Thymus (tissue), 11 donors: ENCODE data around the gene UCN3. TPM values are rescaled to one million over a fixed set of nuclear protein-coding genes. Genes with fewer than 3 reads are reported as not detected.

Source experiments
- DNase-seq, 9 donors: peaks; one replicate each; pipeline ENCODE4 v3.0.0-alpha.2; 2013; ENCODE audit warnings: low spot score in 9 of 9, low read depth in 6 of 9, missing footprints in 1 of 9
- H3K27ac ChIP-seq, 2 donors: one replicate each; pipeline ENCODE4 v1.5.1; 2013; ENCODE audit warnings: control low read depth in 1 of 2, low read depth in 1 of 2, low read length in 1 of 2, mild to moderate bottlenecking in 1 of 2, moderate library complexity in 1 of 2
- H3K27me3 ChIP-seq, 2 donors: one replicate each; pipeline ENCODE4 v1.5.1; 2013; ENCODE audit warnings: low read length in 1 of 2; ENCODE audit not compliant: control insufficient read depth in 2 of 2, insufficient read depth in 1 of 2
- H3K36me3 ChIP-seq, 2 donors: one replicate each; pipeline ENCODE4 v1.5.1; 2013; ENCODE audit warnings: low read length in 1 of 2, mild to moderate bottlenecking in 1 of 2, moderate library complexity in 1 of 2; ENCODE audit not compliant: control insufficient read depth in 2 of 2, insufficient read depth in 2 of 2
- H3K4me1 ChIP-seq, 2 donors: one replicate each; pipeline ENCODE4 v1.5.1; 2013; ENCODE audit warnings: low read length in 2 of 2; ENCODE audit not compliant: control insufficient read depth in 2 of 2, insufficient read depth in 2 of 2
- H3K4me3 ChIP-seq, 2 donors: one replicate each; pipeline ENCODE4 v1.5.1; 2013; ENCODE audit warnings: low read length in 2 of 2, control low read depth in 1 of 2, mild to moderate bottlenecking in 1 of 2
- H3K9me3 ChIP-seq, 2 donors: one replicate each; pipeline ENCODE4 v1.5.1; 2013; ENCODE audit warnings: low read length in 1 of 2, mild to moderate bottlenecking in 1 of 2; ENCODE audit not compliant: control insufficient read depth in 2 of 2, insufficient read depth in 1 of 2
- WGBS: extraction: QIAGEN DNeasy Blood & Tissue Kit; methylation state at CpG from one replicate; pipeline ENCODE4 v1.1.7; 2013; 5-methylcytosine and 5-hydroxymethylcytosine counted together
- polyA plus RNA-seq: library from polyadenylated mRNA; stranded (reverse); fragments of 200-250 nt; gene quantifications from one replicate; pipeline ENCODE4 v1.2.3, GENCODE V29; 2013
- total RNA-seq: library from RNA; stranded (reverse); fragments of 120-200 nt; gene quantifications from one replicate; pipeline ENCODE4 v1.2.4, GENCODE V29; 2013
- donor health status: healthy.

Gene UCN3
- total and polyA plus RNA-seq, 2 donors, result 0.19 to 0.30 TPM

DNA sequence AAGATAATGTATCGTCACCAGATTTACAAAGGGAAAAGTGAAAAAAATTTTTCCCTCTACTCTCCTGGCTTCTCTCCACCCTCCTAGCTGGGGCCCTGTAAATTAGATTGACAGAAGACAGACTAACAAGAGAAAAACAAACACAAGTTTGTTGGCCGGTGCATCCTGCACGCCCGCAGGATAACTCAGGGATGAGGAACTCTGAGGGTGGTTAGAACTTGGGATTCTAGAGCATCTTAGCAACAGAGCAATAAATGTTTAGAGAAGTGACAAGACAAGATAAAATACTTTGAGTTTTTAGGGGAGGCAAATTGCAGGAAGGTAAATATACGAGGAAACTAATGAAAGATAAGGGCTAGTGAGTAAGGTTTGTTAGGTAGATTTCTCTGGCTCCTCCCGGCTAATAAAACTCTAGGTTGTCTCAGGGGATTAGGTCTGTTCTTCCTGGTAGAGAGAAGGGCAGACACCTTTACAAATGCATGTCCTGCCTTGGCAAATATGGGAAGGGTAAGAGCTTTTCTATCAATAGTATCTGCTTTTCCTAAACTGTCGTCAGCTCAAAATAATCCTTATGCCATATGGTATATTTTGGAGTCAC, 4.3 kb upstream of the UCN3 start:
- WGBS, result 87% methylated on average over 7 of the region's 7 CpGs
- H3K27me3 ChIP-seq, result peaks cover 0 to 24% of the 10 kb centered on the region in 2 donors
- no peaks in the 10 kb centered on the region for H3K36me3 ChIP-seq
- no peak overlapping the region for H3K27ac ChIP-seq
- DNase-seq, result no peak
- no peaks in the 10 kb centered on the region for H3K4me1 ChIP-seq
- H3K9me3 ChIP-seq, result peaks cover 0 to 2% of the 10 kb centered on the region in 2 donors
- H3K4me3 ChIP-seq, result no peak overlapping the region

DNA sequence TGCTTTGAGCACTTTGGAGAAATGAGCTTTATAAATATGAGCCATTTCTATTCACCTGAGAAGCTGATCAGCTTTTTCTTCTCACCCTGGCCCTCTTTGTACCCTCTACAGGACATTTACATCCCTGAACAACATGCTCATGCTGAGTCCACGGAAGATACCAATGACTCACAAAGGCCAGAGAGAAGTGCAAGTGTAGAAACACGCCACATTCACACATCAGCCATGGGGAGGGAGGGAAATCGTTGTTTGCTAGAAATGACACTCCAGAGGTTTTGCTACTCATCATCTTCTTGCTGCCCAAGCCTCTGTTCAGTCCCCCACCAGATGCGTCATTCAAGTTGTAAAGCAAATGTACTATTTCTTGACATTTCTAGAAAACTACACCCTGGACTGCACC, 2.8 kb upstream of the UCN3 start:
- no peak overlapping the region for H3K4me3 ChIP-seq
- DNase-seq, result no peak
- H3K9me3 ChIP-seq, result peaks cover 0 to 2% of the 10 kb centered on the region in 2 donors
- H3K36me3 ChIP-seq, result no peaks in the 10 kb centered on the region
- H3K27ac ChIP-seq, result no peak overlapping the region
- 96% methylated on average over 4 of the region's 4 CpGs for WGBS
- peaks cover 0 to 24% of the 10 kb centered on the region in 2 donors for H3K27me3 ChIP-seq
- H3K4me1 ChIP-seq, result no peaks in the 10 kb centered on the region

DNA sequence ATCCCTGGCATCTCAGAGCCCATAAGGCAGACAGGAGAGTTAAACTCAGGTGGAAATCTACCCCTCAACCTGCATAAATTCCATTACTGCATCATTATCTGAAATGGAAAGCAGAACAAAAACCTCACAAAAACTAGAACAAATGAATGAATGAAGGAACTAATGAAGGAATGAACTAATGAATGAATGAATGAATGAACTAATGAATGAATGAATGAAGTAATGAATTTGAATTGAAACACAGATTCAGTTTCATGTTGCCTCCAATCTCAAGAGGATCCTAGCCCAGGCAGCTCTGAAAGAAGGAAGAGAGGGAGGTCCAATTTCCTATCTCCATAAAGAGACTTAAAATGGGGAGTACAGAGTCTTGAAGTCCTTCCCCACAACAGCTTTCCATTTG, 1.9 kb upstream of the UCN3 start:
- Histone ChIP-seq H3K27ac (no peak overlapping the region), H3K4me1 (no peaks in the 10 kb centered on the region), H3K27me3 (peaks cover 0 to 24% of the 10 kb centered on the region in 2 donors), H3K36me3 (no peaks in the 10 kb centered on the region), H3K9me3 (peaks cover 0 to 2% of the 10 kb centered on the region in 2 donors), H3K4me3 (no peak overlapping the region)
- no peak for DNase-seq

DNA sequence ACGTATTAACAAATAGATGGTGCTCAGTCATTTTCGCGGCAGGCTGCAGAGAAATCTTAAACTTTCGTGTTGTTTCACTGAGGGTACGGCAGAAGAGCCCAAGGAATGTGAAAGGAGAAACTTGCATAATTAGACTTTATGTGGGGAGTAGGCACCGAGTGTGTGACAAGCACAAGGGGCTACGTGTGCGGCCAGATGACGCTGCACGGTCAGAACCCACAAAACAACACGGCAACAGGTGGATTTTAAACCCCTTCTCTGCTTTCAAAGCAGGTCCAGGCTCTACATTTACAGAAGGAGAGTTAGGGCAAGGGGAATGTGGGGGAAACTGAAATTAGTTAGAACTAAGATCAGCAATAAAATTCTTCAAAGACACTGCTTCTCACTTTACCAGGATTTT, 392 bp upstream of the UCN3 start:
- Histone ChIP-seq H3K4me1 (no peaks in the 10 kb centered on the region), H3K27ac (no peak overlapping the region), H3K27me3 (peaks cover 0 to 24% of the 10 kb centered on the region in 2 donors), H3K9me3 (peaks cover 0 to 2% of the 10 kb centered on the region in 2 donors), H3K4me3 (no peak overlapping the region), H3K36me3 (no peaks in the 10 kb centered on the region)
- no peak for DNase-seq
- 96% methylated on average over 11 of the region's 11 CpGs for WGBS

DNA sequence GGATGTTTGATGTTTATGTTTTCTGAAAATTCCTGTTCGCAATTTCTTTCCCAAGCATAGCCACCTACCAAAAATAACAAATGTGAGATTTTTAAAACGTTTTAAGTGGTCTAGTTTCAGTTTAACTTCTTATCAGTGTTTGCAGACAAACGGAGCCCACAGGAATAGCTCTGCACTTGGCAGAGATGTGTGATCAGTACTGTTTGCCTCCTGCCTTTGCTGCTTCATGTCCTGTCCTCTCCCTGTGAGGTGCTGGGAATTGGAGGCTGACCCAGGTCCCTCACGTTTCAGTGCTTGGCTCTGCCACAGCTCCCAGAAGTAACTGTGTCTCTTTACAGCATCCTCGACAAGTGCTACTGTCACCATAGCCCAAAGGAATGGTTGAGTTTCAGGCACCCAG, 1.2 kb downstream of the UCN3 start:
- Histone ChIP-seq H3K36me3 (no peaks in the 10 kb centered on the region), H3K4me3 (no peak overlapping the region), H3K4me1 (no peaks in the 10 kb centered on the region), H3K27ac (no peak overlapping the region), H3K9me3 (peaks cover 0 to 2% of the 10 kb centered on the region in 2 donors), H3K27me3 (peaks cover 0 to 18% of the 10 kb centered on the region in 2 donors)
- 27% methylated on average over 5 of the region's 5 CpGs for WGBS
- DNase-seq, result no peak

DNA sequence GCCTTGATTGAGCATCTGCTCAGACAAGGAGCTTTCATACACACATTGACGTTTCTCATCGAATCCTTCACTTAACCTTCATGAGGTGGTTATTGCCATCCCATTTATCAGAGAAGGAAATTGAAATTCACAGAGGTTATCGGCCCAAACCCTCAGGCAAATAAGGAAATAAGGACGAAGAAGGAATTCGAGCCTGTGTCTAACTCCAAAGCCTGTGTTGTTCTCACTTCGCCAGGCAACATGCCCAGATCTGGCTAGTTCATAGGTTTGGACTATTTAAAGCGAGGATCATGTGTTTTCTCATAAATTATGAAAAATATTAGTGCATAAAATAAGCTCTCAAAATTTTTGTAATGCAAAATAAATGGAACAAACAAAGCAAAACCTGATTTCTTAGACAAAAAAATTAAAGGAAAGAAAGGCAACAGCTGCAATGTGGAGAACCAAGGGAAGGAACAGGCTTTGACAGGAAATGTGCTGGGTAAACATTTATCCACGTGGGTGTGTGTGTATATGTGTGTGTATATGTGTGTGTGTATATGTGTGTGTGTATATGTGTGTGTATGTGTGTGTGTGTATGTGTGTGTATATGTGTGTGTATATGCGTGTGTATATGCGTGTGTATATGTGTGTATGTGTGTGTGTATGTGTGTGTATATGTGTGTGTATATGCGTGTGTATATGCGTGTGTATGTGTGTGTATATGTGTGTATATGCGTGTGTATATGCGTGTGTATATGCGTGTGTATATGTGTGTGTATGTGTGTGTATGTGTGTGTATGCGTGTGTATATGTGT, 4.8 kb downstream of the UCN3 start:
- H3K4me3 ChIP-seq, result no peak overlapping the region
- no peaks in the 10 kb centered on the region for H3K36me3 ChIP-seq
- DNase-seq, result no peak
- peaks cover 2 to 4% of the 10 kb centered on the region in 2 donors for H3K9me3 ChIP-seq
- H3K4me1 ChIP-seq, result no peaks in the 10 kb centered on the region
- 72% methylated on average over 16 of the region's 16 CpGs for WGBS
- H3K27ac ChIP-seq, result no peak overlapping the region
- peaks cover 0 to 5% of the 10 kb centered on the region in 2 donors for H3K27me3 ChIP-seq

DNA sequence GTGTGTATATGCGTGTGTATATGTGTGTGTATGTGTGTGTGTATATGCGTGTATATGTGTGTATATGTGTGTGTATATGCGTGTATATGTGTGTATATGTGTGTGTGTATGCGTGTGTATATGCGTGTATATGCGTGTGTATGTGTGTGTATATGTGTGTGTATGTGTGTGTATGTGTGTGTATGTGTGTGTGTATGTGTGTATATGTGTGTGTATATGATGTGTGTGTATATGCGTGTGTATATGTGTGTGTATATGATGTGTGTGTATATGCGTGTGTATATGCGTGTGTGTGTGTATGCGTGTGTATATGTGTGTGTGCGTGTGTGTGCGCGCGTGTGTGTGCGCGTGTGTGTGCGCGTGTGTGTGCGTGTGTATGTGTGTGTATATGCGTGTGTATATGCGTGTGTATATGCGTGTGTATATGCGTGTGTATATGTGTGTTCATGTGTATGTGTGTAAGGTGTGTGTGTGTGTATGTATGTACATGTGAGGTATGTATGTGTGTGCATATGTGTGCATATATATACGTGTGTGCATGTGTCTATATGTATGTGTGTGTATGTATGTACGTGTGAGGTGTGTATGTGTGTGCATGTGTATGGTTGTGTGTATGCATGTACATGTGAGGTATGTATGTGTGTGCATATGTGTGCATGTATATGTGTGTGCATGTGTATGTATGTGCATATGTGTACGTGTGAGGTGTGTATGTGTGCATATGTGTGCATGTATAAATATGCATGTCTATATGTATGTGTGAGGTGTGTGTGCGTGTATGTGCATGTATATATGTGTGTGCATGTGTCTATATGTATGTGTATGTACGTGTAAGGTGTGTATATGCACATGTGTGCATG, 6.0 kb downstream of the UCN3 start:
- H3K9me3 ChIP-seq, result peaks cover 0 to 4% of the 10 kb centered on the region in 2 donors
- H3K36me3 ChIP-seq, result no peaks in the 10 kb centered on the region
- H3K27ac ChIP-seq, result no peak overlapping the region
- H3K27me3 ChIP-seq, result no peaks in the 10 kb centered on the region
- no peak overlapping the region for H3K4me3 ChIP-seq
- WGBS, result 90% methylated on average over 28 of the region's 28 CpGs
- no peak for DNase-seq
- H3K4me1 ChIP-seq, result no peaks in the 10 kb centered on the region

DNA sequence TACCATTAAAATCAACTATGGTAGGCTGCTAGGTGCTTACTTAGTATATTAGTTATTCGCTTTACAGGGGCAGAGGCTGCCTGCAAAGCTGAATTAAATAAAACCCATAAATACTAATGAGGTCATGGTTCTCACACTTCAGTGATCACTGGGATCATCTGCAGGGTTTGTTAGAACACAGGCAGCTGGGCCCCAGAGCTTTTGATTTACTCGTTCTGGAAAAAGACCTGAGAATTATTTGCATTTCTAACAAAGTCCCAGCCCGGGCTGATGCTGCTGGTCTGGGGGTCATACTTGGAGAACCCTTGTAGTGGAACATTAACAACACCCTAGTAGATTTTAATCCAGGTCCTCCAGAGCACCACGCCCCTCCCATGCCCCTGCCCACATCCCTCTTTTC, 8.5 kb downstream of the UCN3 start:
- Histone ChIP-seq H3K4me1 (no peaks in the 10 kb centered on the region), H3K27me3 (no peaks in the 10 kb centered on the region), H3K27ac (no peak overlapping the region), H3K36me3 (no peaks in the 10 kb centered on the region), H3K4me3 (no peak overlapping the region), H3K9me3 (peaks cover 0 to 4% of the 10 kb centered on the region in 2 donors)
- DNase-seq, result no peak
- WGBS, result 95% methylated on average over 4 of the region's 4 CpGs
